SK-N-SH treated with all-trans-retinoic acid at 6 μM for 48 hours (cell line): ENCODE results near the gene CRIP3.
"Not testable (repeated sequence)": the region's sequence is repeated elsewhere in the genome, so short reads cannot be mapped to it uniquely, and the experiment has no call there.

ENCODE experiments used
- ATAC-seq: fragments of 200-7000 bp; cut with Tn5 transposase; 3 replicates; pipeline ENCODE4 v1.9.1; 2020; ENCODE audit warnings: mild to moderate bottlenecking, moderate library complexity
- BACH2 ChIP-seq: fragments of 250-450 bp; sonication (Bioruptor Pico); IDR thresholded peaks from 2 replicates; pipeline ENCODE4 v1.9.0; 2021; ENCODE audit warnings: mild to moderate bottlenecking, borderline replicate concordance
- CREB5 ChIP-seq: fragments of 250-450 bp; sonication (Bioruptor Pico); IDR thresholded peaks from 2 replicates; pipeline ENCODE4 v1.5.1; 2020; ENCODE audit warnings: low read depth, mild to moderate bottlenecking, moderate library complexity
- CSDC2 ChIP-seq: fragments of 250-450 bp; sonication (Bioruptor Pico); IDR thresholded peaks from 2 replicates; pipeline ENCODE4 v1.5.0; 2020; ENCODE audit warnings: mild to moderate bottlenecking, moderate library complexity
- CSRNP3 ChIP-seq: fragments of 250-450 bp; sonication (Bioruptor Pico); IDR thresholded peaks from 2 replicates; pipeline ENCODE4 v1.5.1; 2021; ENCODE audit warnings: mild to moderate bottlenecking, moderate library complexity
- ESRRG ChIP-seq: fragments of 250-450 bp; sonication (Bioruptor Pico); IDR thresholded peaks from 2 replicates; pipeline ENCODE4 v1.6.1; 2021; ENCODE audit warnings: mild to moderate bottlenecking
- GLIS3 ChIP-seq: fragments of 250-450 bp; sonication (Bioruptor Pico); IDR thresholded peaks from 2 replicates; pipeline ENCODE4 v1.5.0; 2020; ENCODE audit warnings: mild to moderate bottlenecking, moderate library complexity
- ISL1 ChIP-seq: fragments of 250-450 bp; sonication (Bioruptor Pico); IDR thresholded peaks from 2 replicates; pipeline ENCODE4 v2.1.2; 2022; ENCODE audit warnings: mild to moderate bottlenecking, moderate library complexity
- OSR1 ChIP-seq: fragments of 250-450 bp; sonication (Bioruptor Pico); IDR thresholded peaks from 2 replicates; pipeline ENCODE4 v1.8.0; 2022; ENCODE audit warnings: moderate library complexity, mild to moderate bottlenecking, inconsistent platforms
- PATZ1 ChIP-seq: fragments of 250-450 bp; sonication (Bioruptor Pico); IDR thresholded peaks from 2 replicates; pipeline ENCODE4 v1.8.0; 2020; ENCODE audit warnings: mild to moderate bottlenecking, moderate library complexity, borderline replicate concordance
- POU6F1 ChIP-seq: fragments of 250-450 bp; sonication (Bioruptor Pico); IDR thresholded peaks from 2 replicates; pipeline ENCODE4 v1.8.0; 2021; ENCODE audit warnings: low read depth, mild to moderate bottlenecking, moderate library complexity, borderline replicate concordance
- PPARA ChIP-seq: fragments of 250-450 bp; sonication (Bioruptor Pico); IDR thresholded peaks from 2 replicates; pipeline ENCODE4 v1.5.0; 2020; ENCODE audit warnings: mild to moderate bottlenecking, borderline replicate concordance
- RARB ChIP-seq: fragments of 250-450 bp; sonication (Bioruptor Pico); IDR thresholded peaks from 2 replicates; pipeline ENCODE4 v1.8.0; 2021; ENCODE audit warnings: mild to moderate bottlenecking, moderate library complexity
- SNAI2 ChIP-seq: fragments of 250-450 bp; sonication (Bioruptor Pico); IDR thresholded peaks from 2 replicates; pipeline ENCODE4 v1.5.0; 2020; ENCODE audit warnings: mild to moderate bottlenecking, moderate library complexity
- TCF4 ChIP-seq: fragments of 250-450 bp; sonication (Bioruptor Pico); IDR thresholded peaks from 2 replicates; pipeline ENCODE4 v1.8.0; 2021; ENCODE audit warnings: mild to moderate bottlenecking, moderate library complexity, borderline replicate concordance
- TOX ChIP-seq: fragments of 250-450 bp; sonication (Bioruptor Pico); IDR thresholded peaks from 2 replicates; pipeline ENCODE4 v1.8.0; 2021; ENCODE audit warnings: mild to moderate bottlenecking, moderate library complexity, borderline replicate concordance
- TSHZ2 ChIP-seq: fragments of 250-450 bp; sonication (Bioruptor Pico); IDR thresholded peaks from 2 replicates; pipeline ENCODE4 v1.5.0; 2020; ENCODE audit warnings: mild to moderate bottlenecking, moderate library complexity
- ZC3H10 ChIP-seq: fragments of 250-450 bp; sonication (Bioruptor Pico); IDR thresholded peaks from 2 replicates; pipeline ENCODE4 v1.5.1; 2021; ENCODE audit warnings: mild to moderate bottlenecking, moderate library complexity
- ZFP3 ChIP-seq: fragments of 250-450 bp; sonication (Bioruptor Pico); IDR thresholded peaks from 2 replicates; pipeline ENCODE4 v1.5.0; 2020; ENCODE audit warnings: mild to moderate bottlenecking, moderate library complexity
- ZFP30 ChIP-seq: fragments of 450-650 bp; formaldehyde crosslinking; IDR thresholded peaks from 2 replicates; pipeline ENCODE4 v1.5.0; 2022; ENCODE audit warnings: mild to moderate bottlenecking, moderate library complexity
- ZNF565 ChIP-seq: fragments of 450-650 bp; formaldehyde crosslinking; conservative IDR thresholded peaks from 2 replicates; pipeline ENCODE4 v1.5.0; 2020; ENCODE audit warnings: low read depth, mild to moderate bottlenecking, moderate library complexity
- ZNF70 ChIP-seq: fragments of 450-650 bp; formaldehyde crosslinking; IDR thresholded peaks from 2 replicates; pipeline ENCODE4 v1.5.0; 2020; ENCODE audit warnings: mild to moderate bottlenecking, moderate library complexity
- ZNF8 ChIP-seq: fragments of 450-650 bp; formaldehyde crosslinking; IDR thresholded peaks from 2 replicates; pipeline ENCODE4 v1.5.0; 2020; ENCODE audit warnings: mild to moderate bottlenecking, moderate library complexity

Gene CRIP3

GRCh38 chr6:43303751-43304331, 4.8 kb downstream of the CRIP3 start:
- ATAC-seq = no peak
- TF ChIP-seq CREB5 (CRISPR knock-in tag) = no peak
- TF ChIP-seq TCF4 (CRISPR knock-in tag) = no peak
- TF ChIP-seq PPARA = no peak
- no peak for TF ChIP-seq TSHZ2
- no peak for TF ChIP-seq ESRRG (CRISPR knock-in tag)
- TF ChIP-seq ISL1 (CRISPR knock-in tag) = no peak
- no peak for TF ChIP-seq ZNF8
- TF ChIP-seq ZFP30 (CRISPR knock-in tag) = no peak
- TF ChIP-seq TOX = no peak
- no peak for TF ChIP-seq SNAI2 (CRISPR knock-in tag)
- no peak for TF ChIP-seq BACH2 (CRISPR knock-in tag)
- TF ChIP-seq POU6F1 (CRISPR knock-in tag) = no peak
- TF ChIP-seq ZNF70 (CRISPR knock-in tag) = no peak
- TF ChIP-seq PATZ1 = no peak
- TF ChIP-seq OSR1 (CRISPR knock-in tag) = no peak
- no peak for TF ChIP-seq GLIS3 (CRISPR knock-in tag)
- no peak for TF ChIP-seq RARB (CRISPR knock-in tag)
- no peak for TF ChIP-seq CSDC2 (CRISPR knock-in tag)
- no peak for TF ChIP-seq ZNF565
- TF ChIP-seq ZFP3 = no peak

GRCh38 chr6:43303006-43303405, 5.6 kb downstream of the CRIP3 start:
- not testable (repeated sequence) for ATAC-seq

GRCh38 chr6:43302126-43302525, 6.5 kb downstream of the CRIP3 start:
- no peak for ATAC-seq
- TF ChIP-seq ISL1 (CRISPR knock-in tag) (no peak), CSRNP3 (CRISPR knock-in tag) (no peak), BACH2 (CRISPR knock-in tag) (no peak), ZNF565 (no peak), SNAI2 (CRISPR knock-in tag) (no peak), ZC3H10 (no peak), ZNF8 (no peak), POU6F1 (CRISPR knock-in tag) (no peak), ESRRG (CRISPR knock-in tag) (no peak), PPARA (no peak)
